Progenitor cell of endocrine pancreas (in vitro differentiated cells): ENCODE results near the gene SFXN4. TPM values are rescaled to one million over a fixed set of nuclear protein-coding genes. Genes with fewer than 3 reads are reported as not detected.

ENCODE experiments used
- DNase-seq: peaks from one replicate; pipeline ENCODE4 v3.0.0; 2021; ENCODE audit warnings: low spot score; ENCODE audit not compliant: unreplicated experiment
- H3K27ac Mint-ChIP-seq: 2 replicates; pipeline ENCODE4 v1.8.0; 2021; ENCODE audit warnings: mild to moderate bottlenecking, moderate library complexity, mixed read lengths
- H3K27me3 Mint-ChIP-seq: 2 replicates; pipeline ENCODE4 v1.8.0; 2021; ENCODE audit warnings: mixed read lengths
- H3K36me3 Mint-ChIP-seq: 2 replicates; pipeline ENCODE4 v1.8.0; 2022; ENCODE audit warnings: mixed read lengths; ENCODE audit not compliant: insufficient read depth
- H3K4me1 Mint-ChIP-seq: 2 replicates; pipeline ENCODE4 v1.8.0; 2021; ENCODE audit warnings: low read depth, mixed read lengths
- H3K4me3 Mint-ChIP-seq: 2 replicates; pipeline ENCODE4 v1.8.0; 2021; ENCODE audit warnings: low read depth, mild to moderate bottlenecking, moderate library complexity, mixed read lengths
- H3K9me3 Mint-ChIP-seq: 2 replicates; pipeline ENCODE4 v1.8.0; 2021; ENCODE audit warnings: low read depth, mixed read lengths
- CTCF ChIP-seq: fragments of 200-600 bp; sonication (generic); IDR thresholded peaks from one replicate; pipeline ENCODE4 v1.5.0; 2021; ENCODE audit warnings: antibody characterized with exemption, mild to moderate bottlenecking; ENCODE audit not compliant: unreplicated experiment
- total RNA-seq: library from RNA; stranded (reverse); gene quantifications from 2 replicates; pipeline ENCODE4 v1.2.1, GENCODE V29; 2021

SFXN4 gene
- total RNA-seq, 1 donor from 2014 or later = 27.2 TPM

DNA sequence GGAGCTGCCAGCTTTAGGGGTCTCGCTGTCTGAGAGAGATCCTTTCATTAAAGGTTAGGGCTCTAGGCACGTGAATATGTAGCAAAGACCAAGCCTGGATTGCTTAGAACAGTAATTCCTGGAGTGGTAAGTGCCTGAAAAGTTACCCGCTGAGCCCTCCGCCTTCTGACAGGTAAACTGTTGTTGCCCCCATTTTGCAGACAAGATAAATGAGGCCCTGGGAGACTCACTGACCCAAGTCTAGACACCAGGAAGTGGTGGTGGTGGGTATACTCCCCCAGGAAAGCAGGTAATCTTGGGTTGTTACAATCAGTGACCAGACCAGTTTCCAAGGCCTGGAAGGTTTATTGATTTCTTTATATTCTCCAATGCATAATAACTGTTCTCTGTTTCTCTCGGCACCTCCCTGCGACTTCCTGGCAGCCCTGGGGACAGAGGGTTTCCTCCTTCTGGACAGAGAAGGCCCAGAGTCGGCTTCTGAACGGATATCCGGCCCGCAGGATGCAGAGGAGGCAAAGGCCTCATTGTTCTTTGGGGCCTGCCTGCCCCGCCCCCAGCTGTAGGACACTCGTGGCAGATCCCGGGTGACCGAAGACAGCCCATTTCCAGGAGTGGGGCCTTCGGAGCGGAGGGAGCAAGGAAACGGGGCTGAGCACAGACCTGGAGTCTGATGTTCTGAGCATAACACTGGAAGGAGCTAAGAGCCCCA lies 40.5 kb upstream of the SFXN4 start:
- Mint-ChIP-seq H3K9me3 (no peaks in the 10 kb centered on the region), H3K36me3 (no peaks in the 10 kb centered on the region), H3K27me3 (no peaks in the 10 kb centered on the region), H3K4me3 (peak overlapping the region; percentile 73), H3K4me1 (peaks cover 37% of the 10 kb centered on the region), H3K27ac (peak overlapping the region; percentile 97)
- no peak for TF ChIP-seq CTCF
- DNase-seq = no peak

GRCh38 chr10:119203006-119203405 lies 37.5 kb upstream of the SFXN4 start:
- TF ChIP-seq CTCF = no peak
- no peak overlapping the region for H3K4me3 Mint-ChIP-seq
- no peak overlapping the region for H3K27ac Mint-ChIP-seq
- no peaks in the 10 kb centered on the region for H3K9me3 Mint-ChIP-seq
- peaks cover 11% of the 10 kb centered on the region for H3K27me3 Mint-ChIP-seq
- DNase-seq = no peak
- H3K36me3 Mint-ChIP-seq = no peaks in the 10 kb centered on the region
- peaks cover 17% of the 10 kb centered on the region for H3K4me1 Mint-ChIP-seq

- TF ChIP-seq CTCF = no peak
- H3K27ac Mint-ChIP-seq = no peak overlapping the region
- DNase-seq = no peak
- H3K9me3 Mint-ChIP-seq = no peaks in the 10 kb centered on the region
- H3K4me1 Mint-ChIP-seq = peaks cover 13% of the 10 kb centered on the region
- H3K4me3 Mint-ChIP-seq = no peak overlapping the region
- no peaks in the 10 kb centered on the region for H3K36me3 Mint-ChIP-seq
- H3K27me3 Mint-ChIP-seq = peaks cover 11% of the 10 kb centered on the region
These were observed 35.7 kb upstream of the SFXN4 start for GRCh38 chr10:119201233-119201632.

- peak; percentile 40 for DNase-seq
- Mint-ChIP-seq H3K27me3 (peaks cover 11% of the 10 kb centered on the region), H3K4me3 (no peak overlapping the region), H3K27ac (no peak overlapping the region), H3K4me1 (peaks cover 11% of the 10 kb centered on the region), H3K36me3 (no peaks in the 10 kb centered on the region), H3K9me3 (no peaks in the 10 kb centered on the region)
- peak; percentile 74 for TF ChIP-seq CTCF
These were observed 33.9 kb upstream of the SFXN4 start for GRCh38 chr10:119199231-119199992.

DNA sequence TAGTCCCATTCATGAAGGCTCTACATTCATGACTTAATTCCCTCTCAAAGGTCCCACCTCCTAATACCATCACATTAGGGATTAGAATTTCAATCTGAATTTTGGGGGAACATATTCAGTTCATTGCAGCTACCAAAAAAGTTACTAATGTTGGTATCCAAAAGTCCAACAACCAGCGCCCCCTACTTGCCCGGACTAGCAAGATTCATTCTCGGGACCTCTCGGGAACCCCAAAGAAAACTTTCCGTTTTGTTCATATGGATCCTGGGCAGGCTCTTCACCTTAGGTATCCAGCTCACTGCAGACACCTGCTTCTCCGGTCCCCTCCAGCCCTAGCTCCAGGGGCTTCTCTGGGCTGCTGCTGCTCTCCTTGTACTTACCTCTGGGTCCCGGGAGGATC lies 32.9 kb upstream of the SFXN4 start:
- H3K27ac Mint-ChIP-seq = no peak overlapping the region
- peaks cover 11% of the 10 kb centered on the region for H3K4me1 Mint-ChIP-seq
- peaks cover 11% of the 10 kb centered on the region for H3K27me3 Mint-ChIP-seq
- H3K4me3 Mint-ChIP-seq = no peak overlapping the region
- TF ChIP-seq CTCF = peak; percentile 34
- DNase-seq = no peak
- H3K36me3 Mint-ChIP-seq = no peaks in the 10 kb centered on the region
- H3K9me3 Mint-ChIP-seq = no peaks in the 10 kb centered on the region
